ENCODE data around the gene AK9.
A peak's percentile ranks its signal among the peaks of the same experiment; 100 is the strongest.

Gene AK9

GRCh38 chr6:109454496-109455436, 236.2 kb downstream of the AK9 start:
- no peaks in the 10 kb centered on the region for H3K9me3 ChIP-seq (ENCODE audit: control insufficient read depth, low read length)
- no peaks in the 10 kb centered on the region for H3K36me3 ChIP-seq (ENCODE audit: control insufficient read depth, insufficient read depth, low read length)
- H3K27ac ChIP-seq = peak overlapping the region; percentile 4
- H3K4me1 ChIP-seq = peaks cover 26% of the 10 kb centered on the region
- TF ChIP-seq, protein P1, sequence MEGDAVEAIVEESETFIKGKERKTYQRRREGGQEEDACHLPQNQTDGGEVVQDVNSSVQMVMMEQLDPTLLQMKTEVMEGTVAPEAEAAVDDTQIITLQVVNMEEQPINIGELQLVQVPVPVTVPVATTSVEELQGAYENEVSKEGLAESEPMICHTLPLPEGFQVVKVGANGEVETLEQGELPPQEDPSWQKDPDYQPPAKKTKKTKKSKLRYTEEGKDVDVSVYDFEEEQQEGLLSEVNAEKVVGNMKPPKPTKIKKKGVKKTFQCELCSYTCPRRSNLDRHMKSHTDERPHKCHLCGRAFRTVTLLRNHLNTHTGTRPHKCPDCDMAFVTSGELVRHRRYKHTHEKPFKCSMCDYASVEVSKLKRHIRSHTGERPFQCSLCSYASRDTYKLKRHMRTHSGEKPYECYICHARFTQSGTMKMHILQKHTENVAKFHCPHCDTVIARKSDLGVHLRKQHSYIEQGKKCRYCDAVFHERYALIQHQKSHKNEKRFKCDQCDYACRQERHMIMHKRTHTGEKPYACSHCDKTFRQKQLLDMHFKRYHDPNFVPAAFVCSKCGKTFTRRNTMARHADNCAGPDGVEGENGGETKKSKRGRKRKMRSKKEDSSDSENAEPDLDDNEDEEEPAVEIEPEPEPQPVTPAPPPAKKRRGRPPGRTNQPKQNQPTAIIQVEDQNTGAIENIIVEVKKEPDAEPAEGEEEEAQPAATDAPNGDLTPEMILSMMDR (IDR thresholded peaks at IDR 0.05) = no peak
- no peaks in the 10 kb centered on the region for H3K79me2 ChIP-seq
- H3K4me3 ChIP-seq (ENCODE audit: low read depth, low read length) = peak overlapping the region; percentile 75
- H3K27me3 ChIP-seq (ENCODE audit: control insufficient read depth, insufficient read depth, low read length) = no peaks in the 10 kb centered on the region
- H3K4me2 ChIP-seq (ENCODE audit: low read length) = peak overlapping the region; percentile 86
- H3K9ac ChIP-seq = no peak overlapping the region
- peak overlapping the region; percentile 96 for H2AFZ ChIP-seq

DNA sequence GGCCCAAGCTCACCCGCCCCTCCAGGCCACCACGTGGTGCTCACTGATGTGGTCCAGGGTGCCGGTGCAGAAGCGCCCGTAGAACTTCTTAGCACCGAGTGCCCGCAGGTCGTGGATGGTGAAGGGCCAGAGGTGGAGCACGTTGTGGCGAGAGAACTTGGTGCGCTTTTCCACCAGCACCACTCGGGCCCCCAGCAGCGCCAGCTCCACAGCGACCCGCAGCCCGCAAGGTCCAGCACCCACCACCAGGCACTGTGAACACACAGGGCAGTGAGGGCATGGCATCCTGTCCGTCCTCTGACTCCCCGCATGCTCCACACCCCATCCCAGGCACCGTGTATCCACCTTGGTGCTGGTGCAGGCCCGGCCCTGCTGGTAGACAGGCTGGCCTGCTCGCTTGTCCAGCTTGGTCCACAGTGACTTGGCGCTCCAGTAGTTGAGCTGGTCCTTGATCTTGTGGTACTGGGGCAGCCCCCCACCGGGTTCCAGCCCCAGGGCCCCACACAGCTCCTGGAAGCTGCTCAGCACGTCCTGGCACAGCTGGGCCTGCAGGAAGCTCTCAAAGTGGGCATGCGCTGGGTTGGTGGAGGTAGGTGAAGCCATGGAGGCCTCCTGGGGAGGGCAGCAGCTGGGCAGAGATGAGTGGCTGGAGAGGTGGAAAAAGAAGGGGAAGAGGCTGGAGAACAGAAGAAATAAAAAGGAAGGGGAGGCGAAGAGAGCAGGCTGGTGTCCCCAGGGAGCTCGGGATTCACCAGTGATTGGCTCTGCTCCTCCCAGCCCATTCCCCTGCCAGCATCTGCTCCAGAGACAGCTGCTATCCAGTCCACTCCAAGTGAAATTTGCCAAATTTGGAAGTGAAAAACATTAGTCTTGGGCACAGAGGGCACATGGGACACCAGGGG, 237.2 kb downstream of the AK9 start:
- Histone ChIP-seq H3K27ac (peak overlapping the region; percentile 4), H3K4me3 (ENCODE audit: low read depth, low read length) (peak overlapping the region; percentile 15), H2AFZ (peak overlapping the region; percentile 96), H3K79me2 (no peaks in the 10 kb centered on the region), H3K9ac (no peak overlapping the region), H3K4me1 (peaks cover 20% of the 10 kb centered on the region), H3K9me3 (ENCODE audit: control insufficient read depth, low read length) (no peaks in the 10 kb centered on the region), H3K36me3 (ENCODE audit: control insufficient read depth, insufficient read depth, low read length) (no peaks in the 10 kb centered on the region), H3K27me3 (ENCODE audit: control insufficient read depth, insufficient read depth, low read length) (no peaks in the 10 kb centered on the region), H3K4me2 (ENCODE audit: low read length) (peak overlapping the region; percentile 86)
- TF ChIP-seq, protein P1 (IDR thresholded peaks at IDR 0.05) = no peak

DNA sequence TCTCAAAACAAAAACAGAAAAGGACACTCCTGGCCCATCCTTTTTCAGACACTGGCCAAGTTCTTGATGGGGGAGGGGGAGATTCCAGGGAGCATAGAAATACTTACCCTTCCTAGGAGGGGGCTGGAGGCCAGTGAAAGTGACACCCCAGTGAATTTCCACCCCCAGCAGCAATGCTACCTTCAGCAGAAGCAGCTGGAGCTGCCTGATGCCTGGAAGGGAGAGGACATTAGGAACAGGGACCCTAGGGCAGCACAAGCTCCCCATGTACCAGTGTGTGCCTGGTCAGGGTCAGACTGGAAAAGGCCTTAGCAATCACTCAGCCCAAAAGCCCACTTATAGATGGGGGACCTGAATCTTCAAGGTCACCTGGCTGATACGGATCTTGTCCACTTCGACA, 237.8 kb downstream of the AK9 start:
- Histone ChIP-seq H3K9ac (no peak overlapping the region), H3K9me3 (ENCODE audit: control insufficient read depth, low read length) (no peaks in the 10 kb centered on the region), H2AFZ (no peak overlapping the region), H3K36me3 (ENCODE audit: control insufficient read depth, insufficient read depth, low read length) (no peaks in the 10 kb centered on the region), H3K27me3 (ENCODE audit: control insufficient read depth, insufficient read depth, low read length) (no peaks in the 10 kb centered on the region), H3K4me3 (ENCODE audit: low read depth, low read length) (no peak overlapping the region), H3K4me1 (peaks cover 22% of the 10 kb centered on the region), H3K27ac (no peak overlapping the region), H3K4me2 (ENCODE audit: low read length) (no peak overlapping the region), H3K79me2 (no peaks in the 10 kb centered on the region)
- TF ChIP-seq, protein P1 (IDR thresholded peaks at IDR 0.05) = no peak

DNA sequence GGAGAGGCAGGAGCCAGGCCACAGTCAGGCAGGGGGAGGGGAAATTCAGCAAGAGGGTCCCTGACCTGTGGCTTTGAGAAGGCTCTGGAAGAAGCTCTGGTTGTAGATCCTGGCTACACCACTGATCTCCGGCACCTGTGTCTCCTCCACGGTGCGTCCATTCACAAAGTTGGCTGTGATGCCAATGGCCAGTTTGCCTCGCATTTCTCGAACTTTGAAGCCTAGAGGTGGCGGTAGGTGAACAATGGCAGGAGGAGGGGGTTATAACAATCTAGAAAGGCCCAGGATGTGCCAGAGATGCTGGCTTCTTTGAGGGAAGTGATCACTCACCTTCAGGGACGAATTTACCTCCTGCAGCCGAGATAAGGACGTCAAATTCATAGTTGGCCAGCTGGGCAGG, 238.8 kb downstream of the AK9 start:
- no peak overlapping the region for H2AFZ ChIP-seq
- peak overlapping the region; percentile 12 for H3K4me2 ChIP-seq (ENCODE audit: low read length)
- H3K4me1 ChIP-seq = peaks cover 21% of the 10 kb centered on the region
- TF ChIP-seq, protein P1 (IDR thresholded peaks at IDR 0.05) = no peak
- no peak overlapping the region for H3K4me3 ChIP-seq (ENCODE audit: low read depth, low read length)
- no peaks in the 10 kb centered on the region for H3K27me3 ChIP-seq (ENCODE audit: control insufficient read depth, insufficient read depth, low read length)
- H3K9me3 ChIP-seq (ENCODE audit: control insufficient read depth, low read length) = no peaks in the 10 kb centered on the region
- H3K79me2 ChIP-seq = no peaks in the 10 kb centered on the region
- H3K27ac ChIP-seq = no peak overlapping the region
- H3K9ac ChIP-seq = no peak overlapping the region
- no peaks in the 10 kb centered on the region for H3K36me3 ChIP-seq (ENCODE audit: control insufficient read depth, insufficient read depth, low read length)
